ENCODE measurements around the gene TMOD1.

GRCh38 chr9:97645720-97646119, 144.3 kb downstream of the TMOD1 start:
- no peak for TF ChIP-seq CTCF (IDR thresholded peaks at IDR 0.05)
- no peak for TF ChIP-seq POLR2A (IDR thresholded peaks at IDR 0.05)

All from testis (tissue), 2 donors.